Measurements from ENCODE around the gene ATP8A1. TPM values are rescaled to one million over a fixed set of nuclear protein-coding genes. Genes with fewer than 3 reads are reported as not detected.

The ATP8A1 gene
- total RNA-seq, 4 donors from 2014 or later = 23.8 to 74.2 (median 31.1) TPM

- DNase-seq = no peak
- Histone ChIP-seq H3K4me3 (no peak overlapping the region), H3K36me3 (no peaks in the 10 kb centered on the region), H3K27ac (no peak overlapping the region), H3K4me1 (peaks cover 20 to 30% of the 10 kb centered on the region in 2 donors), H3K9me3 (no peaks in the 10 kb centered on the region), H3K27me3 (no peaks in the 10 kb centered on the region)
- no peak for ATAC-seq
- in situ Hi-C loops (cut with MboI; ENCODE audit: low sequenced_read_pairs in 4 of 4) (loop anchor here in 1 of 4 donors (10.0 kb wide), 1 partner anchor 54 kb away; the partner anchor contains the start of gene ATP8A1), intact Hi-C loops (cut with DNase I; ENCODE audit: low total_unique reads) (no loop called here)
- TF ChIP-seq POLR2A (IDR thresholded peaks at IDR 0.05) = no peak
- no peak for TF ChIP-seq CTCF (IDR thresholded peaks at IDR 0.05 in 4 of 5, conservative IDR thresholded peaks at IDR 0.05 in 1 of 5)
Measured at GRCh38 chr4:42600578-42600977, 56.3 kb downstream of the ATP8A1 start.

- H3K27me3 ChIP-seq = no peaks in the 10 kb centered on the region
- peaks cover 9 to 19% of the 10 kb centered on the region in 2 donors for H3K4me1 ChIP-seq
- H3K36me3 ChIP-seq = no peaks in the 10 kb centered on the region
- intact Hi-C loops (cut with DNase I; ENCODE audit: low total_unique reads) (no loop called here), in situ Hi-C loops (cut with MboI; ENCODE audit: low sequenced_read_pairs in 4 of 4) (no loop called here)
- no peak for DNase-seq
- no peaks in the 10 kb centered on the region for H3K9me3 ChIP-seq
- H3K4me3 ChIP-seq = no peak overlapping the region
- no peak for TF ChIP-seq CTCF (IDR thresholded peaks at IDR 0.05 in 4 of 5, conservative IDR thresholded peaks at IDR 0.05 in 1 of 5)
- no peak for TF ChIP-seq POLR2A (IDR thresholded peaks at IDR 0.05)
- H3K27ac ChIP-seq = no peak overlapping the region
- ATAC-seq = no peak
Measured at GRCh38 chr4:42596918-42597317, 60.0 kb downstream of the ATP8A1 start.

GRCh38 chr4:42594888-42595287, 62.0 kb downstream of the ATP8A1 start:
- Histone ChIP-seq H3K27ac (peak overlapping the region in 1 of 4 donors; percentile 25), H3K27me3 (no peaks in the 10 kb centered on the region), H3K36me3 (no peaks in the 10 kb centered on the region), H3K4me1 (peaks cover 9 to 19% of the 10 kb centered on the region in 2 donors), H3K9me3 (no peaks in the 10 kb centered on the region), H3K4me3 (no peak overlapping the region)
- ATAC-seq (no peak), DNase-seq (no peak)
- no peak for TF ChIP-seq CTCF (IDR thresholded peaks at IDR 0.05 in 4 of 5, conservative IDR thresholded peaks at IDR 0.05 in 1 of 5)
- no peak for TF ChIP-seq POLR2A (IDR thresholded peaks at IDR 0.05)
- intact Hi-C loops (cut with DNase I; ENCODE audit: low total_unique reads) (no loop called here), in situ Hi-C loops (cut with MboI; ENCODE audit: low sequenced_read_pairs in 4 of 4) (loop anchor here in 1 of 4 donors (5.0 kb wide), 1 partner anchor 67 kb away; no protein-coding TSS in a partner anchor)

GRCh38 chr4:42588909-42589308, 68.0 kb downstream of the ATP8A1 start:
- no peak for DNase-seq
- Histone ChIP-seq H3K36me3 (peaks cover 0 to 13% of the 10 kb centered on the region in 2 donors), H3K27ac (no peak overlapping the region), H3K4me3 (no peak overlapping the region), H3K4me1 (no peaks in the 10 kb centered on the region), H3K27me3 (no peaks in the 10 kb centered on the region), H3K9me3 (no peaks in the 10 kb centered on the region)
- in situ Hi-C loops (cut with MboI; ENCODE audit: low sequenced_read_pairs in 4 of 4) (no loop called here), intact Hi-C loops (cut with DNase I; ENCODE audit: low total_unique reads) (no loop called here)
- TF ChIP-seq CTCF (IDR thresholded peaks at IDR 0.05 in 4 of 5, conservative IDR thresholded peaks at IDR 0.05 in 1 of 5) (no peak), POLR2A (IDR thresholded peaks at IDR 0.05) (no peak)
- no peak for ATAC-seq

- peaks cover 0 to 13% of the 10 kb centered on the region in 2 donors for H3K36me3 ChIP-seq
- TF ChIP-seq POLR2A (IDR thresholded peaks at IDR 0.05) (no peak), CTCF (IDR thresholded peaks at IDR 0.05 in 4 of 5, conservative IDR thresholded peaks at IDR 0.05 in 1 of 5) (no peak)
- no peak overlapping the region for H3K4me3 ChIP-seq
- H3K9me3 ChIP-seq = no peaks in the 10 kb centered on the region
- H3K27ac ChIP-seq = no peak overlapping the region
- no peak for DNase-seq
- no peak for ATAC-seq
- intact Hi-C loops (cut with DNase I; ENCODE audit: low total_unique reads) = no loop called here
- H3K27me3 ChIP-seq = no peaks in the 10 kb centered on the region
- in situ Hi-C loops (cut with MboI; ENCODE audit: low sequenced_read_pairs in 4 of 4) = no loop called here
- H3K4me1 ChIP-seq = no peaks in the 10 kb centered on the region
Measured at GRCh38 chr4:42586775-42587174, 70.1 kb downstream of the ATP8A1 start.

Data from gastrocnemius medialis (tissue), 4 donors.